GDM1 (cell line): ENCODE data around the gene TGFB2.

Experiments used
- DNase-seq: peaks from one replicate; lab custom pipeline; 2025; lab: John Stamatoyannopoulos, UW

Gene TGFB2

GRCh38 chr1:218362418-218363076 lies 17.4 kb downstream of the TGFB2 start:
- DNase-seq, result no peak

- DNase-seq, result no peak
These were observed 18.0 kb downstream of the TGFB2 start for GRCh38 chr1:218363141-218363540.

GRCh38 chr1:218364028-218364710 lies 19.0 kb downstream of the TGFB2 start:
- no peak for DNase-seq

- no peak for DNase-seq
These were observed 20.3 kb downstream of the TGFB2 start for GRCh38 chr1:218365226-218365999.

- no peak for DNase-seq
These were observed 21.4 kb downstream of the TGFB2 start for GRCh38 chr1:218366322-218367052.

GRCh38 chr1:218367118-218367517 lies 22.0 kb downstream of the TGFB2 start:
- DNase-seq, result no peak

- no peak for DNase-seq
These were observed 23.6 kb downstream of the TGFB2 start for GRCh38 chr1:218368686-218369085.

- DNase-seq, result no peak
These were observed 24.8 kb downstream of the TGFB2 start for GRCh38 chr1:218369688-218370511.

- no peak for DNase-seq
These were observed 27.0 kb downstream of the TGFB2 start for GRCh38 chr1:218371927-218372672.

- DNase-seq, result no peak
These were observed 29.5 kb downstream of the TGFB2 start for GRCh38 chr1:218374401-218375353.

- no peak for DNase-seq
These were observed 31.6 kb downstream of the TGFB2 start for GRCh38 chr1:218376722-218377121.

GRCh38 chr1:218377143-218377660 lies 32.1 kb downstream of the TGFB2 start:
- no peak for DNase-seq

- DNase-seq, result no peak
These were observed 35.2 kb downstream of the TGFB2 start for GRCh38 chr1:218380125-218380977.

- DNase-seq, result no peak
These were observed 37.1 kb downstream of the TGFB2 start for GRCh38 chr1:218382261-218382660.

- DNase-seq, result no peak
These were observed 37.9 kb downstream of the TGFB2 start for GRCh38 chr1:218383051-218383450.

GRCh38 chr1:218383681-218384080 lies 38.5 kb downstream of the TGFB2 start:
- no peak for DNase-seq

GRCh38 chr1:218384581-218384993 lies 39.5 kb downstream of the TGFB2 start:
- DNase-seq, result no peak

- DNase-seq, result no peak
These were observed 43.5 kb downstream of the TGFB2 start for GRCh38 chr1:218388591-218388990.
